A673 (cell line): ENCODE data around the gene POU2AF2.

ENCODE experiments used
- EZH2 ChIP-seq: fragments of 200-600 bp; sonication (generic); IDR thresholded peaks from 2 replicates; pipeline ENCODE4 v1.6.1; 2017; ENCODE audit warnings: borderline replicate concordance, low read depth, mild to moderate bottlenecking, mixed read lengths, antibody characterized with exemption, low read length; ENCODE audit not compliant: poor library complexity, severe bottlenecking
- TF ChIP-seq, protein P1 (sequence below): fragments of 300-800, 200-600 bp; sonication (generic); conservative IDR thresholded peaks from 2 replicates; pipeline ENCODE4 v1.5.1; 2017; ENCODE audit warnings: low read depth, mild to moderate bottlenecking, antibody characterized with exemption, low read length, moderate library complexity, mixed read lengths

DNA sequence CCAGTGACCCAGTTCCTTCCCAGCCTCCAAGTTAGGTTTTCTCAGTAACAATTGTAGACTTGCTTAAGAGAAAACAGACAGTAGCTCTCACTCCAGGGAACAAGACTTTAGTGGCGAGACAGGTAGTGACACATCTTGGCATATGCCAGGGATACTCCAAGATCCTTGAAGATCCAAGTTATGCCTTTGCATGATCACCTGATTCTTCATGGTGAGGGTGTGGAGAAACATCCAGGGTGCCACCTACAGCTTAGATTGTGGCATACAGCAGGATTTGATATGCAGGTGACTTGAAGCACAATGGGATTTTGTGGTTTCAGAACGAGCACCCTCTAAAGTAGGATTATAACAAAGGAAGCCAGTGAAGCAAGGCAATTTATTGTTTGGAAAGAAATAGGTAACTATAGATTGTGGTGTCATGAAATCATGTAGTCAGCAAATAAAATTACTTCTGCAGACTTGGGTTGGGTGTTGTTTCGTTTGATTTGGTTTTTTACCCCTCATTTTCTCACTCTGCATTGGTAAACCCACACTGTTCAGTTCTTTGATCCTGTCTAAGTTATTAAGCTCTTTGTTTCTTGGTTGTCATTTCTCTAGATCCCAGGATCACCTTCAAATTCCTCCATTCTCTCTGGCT lies 62.1 kb downstream of the POU2AF2 start:
- TF ChIP-seq, protein P1, sequence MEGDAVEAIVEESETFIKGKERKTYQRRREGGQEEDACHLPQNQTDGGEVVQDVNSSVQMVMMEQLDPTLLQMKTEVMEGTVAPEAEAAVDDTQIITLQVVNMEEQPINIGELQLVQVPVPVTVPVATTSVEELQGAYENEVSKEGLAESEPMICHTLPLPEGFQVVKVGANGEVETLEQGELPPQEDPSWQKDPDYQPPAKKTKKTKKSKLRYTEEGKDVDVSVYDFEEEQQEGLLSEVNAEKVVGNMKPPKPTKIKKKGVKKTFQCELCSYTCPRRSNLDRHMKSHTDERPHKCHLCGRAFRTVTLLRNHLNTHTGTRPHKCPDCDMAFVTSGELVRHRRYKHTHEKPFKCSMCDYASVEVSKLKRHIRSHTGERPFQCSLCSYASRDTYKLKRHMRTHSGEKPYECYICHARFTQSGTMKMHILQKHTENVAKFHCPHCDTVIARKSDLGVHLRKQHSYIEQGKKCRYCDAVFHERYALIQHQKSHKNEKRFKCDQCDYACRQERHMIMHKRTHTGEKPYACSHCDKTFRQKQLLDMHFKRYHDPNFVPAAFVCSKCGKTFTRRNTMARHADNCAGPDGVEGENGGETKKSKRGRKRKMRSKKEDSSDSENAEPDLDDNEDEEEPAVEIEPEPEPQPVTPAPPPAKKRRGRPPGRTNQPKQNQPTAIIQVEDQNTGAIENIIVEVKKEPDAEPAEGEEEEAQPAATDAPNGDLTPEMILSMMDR = no peak
- TF ChIP-seq EZH2 = no peak
